Measurements from ENCODE around the gene ST3GAL4. TPM values are rescaled to one million over a fixed set of nuclear protein-coding genes. Genes with fewer than 3 reads are reported as not detected.
A peak's percentile ranks its signal among the peaks of the same experiment; 100 is the strongest.

Gene ST3GAL4
- polyA plus RNA-seq, 1 of the 3 experiments (the other 2 are of a cell fraction): 32.0 TPM

GRCh38 chr11:126307706-126308105 lies 47.8 kb upstream of the ST3GAL4 start:
- TF ChIP-seq TCF12 (IDR thresholded peaks at IDR 0.05) (no peak), CTCF (IDR thresholded peaks at IDR 0.05) (peak; percentile 67), SMC3 (IDR thresholded peaks at IDR 0.05; ENCODE audit: low read depth, low read length) (0 out of 2 replicates have a peak, but pooled peaks have one; percentile 22), RAD21 (IDR thresholded peaks at IDR 0.05; ENCODE audit: low read length) (peak; percentile 66), MAX (IDR thresholded peaks at IDR 0.05; ENCODE audit: low read depth) (no peak), USF2 (IDR thresholded peaks at IDR 0.05; ENCODE audit: borderline replicate concordance, low read depth, low read length) (no peak), EP300 (IDR thresholded peaks at IDR 0.05; ENCODE audit: borderline replicate concordance in 1 of 2, low read depth in 1 of 2, low read length in 1 of 2) (no peak), GABPA (IDR thresholded peaks at IDR 0.05; ENCODE audit: low read depth) (no peak)
- Histone ChIP-seq H3K4me3 (ENCODE audit: low read depth in 2 of 2, low read length in 1 of 2) (no peak overlapping the region), H3K4me1 (ENCODE audit: control insufficient read depth in 1 of 2, insufficient read depth in 2 of 2, low read depth in 1 of 2, low read length in 1 of 2) (peaks cover 4 to 13% of the 10 kb centered on the region in 2 experiments; a peak in 3 of 4 replicates), H3K9me3 (no peaks in the 10 kb centered on the region), H3K9me2 (no peaks in the 10 kb centered on the region), H3K27ac (ENCODE audit: low read depth in 2 of 2, low read length in 1 of 2) (peak overlapping the region; percentile 12 to 26; a peak in 2 of 4 replicates), H3K9ac (no peak overlapping the region), H2AFZ (ENCODE audit: low read depth) (no peak overlapping the region), H3K4me2 (no peak overlapping the region), H3F3A (replicated peaks; ENCODE audit: insufficient read depth) (peaks cover 26% of the 10 kb centered on the region), H3K79me2 (ENCODE audit: insufficient read depth) (peaks cover 26% of the 10 kb centered on the region), H4K20me1 (ENCODE audit: insufficient read depth) (no peaks in the 10 kb centered on the region), H3K27me3 (ENCODE audit: insufficient read depth) (no peaks in the 10 kb centered on the region), H3K36me3 (replicated peaks in 1 of 2; ENCODE audit: control insufficient read depth in 1 of 2, insufficient read depth in 2 of 2, low read length in 1 of 2) (peaks cover 3 to 5% of the 10 kb centered on the region in 2 experiments)
- peak; percentile 33 for DNase-seq
- 51% methylated on average over 5 of the region's 5 CpGs for WGBS (ENCODE audit: low lambda C conversion rate)
- POLR2A ChIA-PET: no interaction called here
- CTCF ChIA-PET: interaction anchor here (0.6 to 10.0 kb wide), 7 partner anchors 33 to 268 kb away, joined by 3 to 172 read pairs (median 4); no protein-coding TSS in a partner anchor

- TF ChIP-seq CHD2 (IDR thresholded peaks at IDR 0.05; ENCODE audit: low read length, partially characterized antibody): no peak
- no peak for TF ChIP-seq GATA2 (CRISPR knock-in tag; IDR thresholded peaks at IDR 0.05)
- no peak for TF ChIP-seq ZBTB33 (IDR thresholded peaks at IDR 0.05; ENCODE audit: borderline replicate concordance, low read depth)
- no peak for TF ChIP-seq IRF3 (IDR thresholded peaks at IDR 0.05; ENCODE audit: low read depth, low read length)
- peak; percentile 19; the same call in 1 of the 2 replicates for TF ChIP-seq PBX3 (IDR thresholded peaks at IDR 0.05)
- no peak for TF ChIP-seq SIN3A (IDR thresholded peaks at IDR 0.05; ENCODE audit: borderline replicate concordance, low read depth, low read length)
- no peak for TF ChIP-seq CTCF (IDR thresholded peaks at IDR 0.05)
- no peak for TF ChIP-seq TCF12 (IDR thresholded peaks at IDR 0.05)
- Histone ChIP-seq H3K36me3 (replicated peaks in 1 of 2; ENCODE audit: control insufficient read depth in 1 of 2, insufficient read depth in 2 of 2, low read length in 1 of 2) (peaks cover 5% of the 10 kb centered on the region in 2 experiments), H3K9me2 (no peaks in the 10 kb centered on the region), H4K20me1 (ENCODE audit: insufficient read depth) (no peaks in the 10 kb centered on the region), H3K79me2 (ENCODE audit: insufficient read depth) (peaks cover 20% of the 10 kb centered on the region), H3K9me3 (no peaks in the 10 kb centered on the region), H3K27ac (ENCODE audit: low read depth in 2 of 2, low read length in 1 of 2) (peak overlapping the region in 1 of 2 experiments; percentile 26; a peak in 1 of 4 replicates), H3K27me3 (ENCODE audit: insufficient read depth) (no peaks in the 10 kb centered on the region), H2AFZ (ENCODE audit: low read depth) (no peak overlapping the region), H3K9ac (no peak overlapping the region), H3K4me2 (no peak overlapping the region), H3F3A (replicated peaks; ENCODE audit: insufficient read depth) (peaks cover 26% of the 10 kb centered on the region), H3K4me1 (ENCODE audit: control insufficient read depth in 1 of 2, insufficient read depth in 2 of 2, low read depth in 1 of 2, low read length in 1 of 2) (peaks cover 4 to 9% of the 10 kb centered on the region in 2 experiments; a peak in 3 of 4 replicates), H3K4me3 (ENCODE audit: low read depth in 2 of 2, low read length in 1 of 2) (no peak overlapping the region)
- ChIA-PET POLR2A (no interaction called here), CTCF (interaction anchor here (0.6 to 10.0 kb wide), 6 partner anchors 86 to 268 kb away, joined by 3 to 172 read pairs (median 4); no protein-coding TSS in a partner anchor)
- no peak for DNase-seq
- 69% methylated on average over 4 of the region's 4 CpGs for WGBS (ENCODE audit: low lambda C conversion rate)
These were observed 47.2 kb upstream of the ST3GAL4 start for GRCh38 chr11:126308271-126308671.
